ENCODE data around the gene SCIMP.

The SCIMP gene

DNA sequence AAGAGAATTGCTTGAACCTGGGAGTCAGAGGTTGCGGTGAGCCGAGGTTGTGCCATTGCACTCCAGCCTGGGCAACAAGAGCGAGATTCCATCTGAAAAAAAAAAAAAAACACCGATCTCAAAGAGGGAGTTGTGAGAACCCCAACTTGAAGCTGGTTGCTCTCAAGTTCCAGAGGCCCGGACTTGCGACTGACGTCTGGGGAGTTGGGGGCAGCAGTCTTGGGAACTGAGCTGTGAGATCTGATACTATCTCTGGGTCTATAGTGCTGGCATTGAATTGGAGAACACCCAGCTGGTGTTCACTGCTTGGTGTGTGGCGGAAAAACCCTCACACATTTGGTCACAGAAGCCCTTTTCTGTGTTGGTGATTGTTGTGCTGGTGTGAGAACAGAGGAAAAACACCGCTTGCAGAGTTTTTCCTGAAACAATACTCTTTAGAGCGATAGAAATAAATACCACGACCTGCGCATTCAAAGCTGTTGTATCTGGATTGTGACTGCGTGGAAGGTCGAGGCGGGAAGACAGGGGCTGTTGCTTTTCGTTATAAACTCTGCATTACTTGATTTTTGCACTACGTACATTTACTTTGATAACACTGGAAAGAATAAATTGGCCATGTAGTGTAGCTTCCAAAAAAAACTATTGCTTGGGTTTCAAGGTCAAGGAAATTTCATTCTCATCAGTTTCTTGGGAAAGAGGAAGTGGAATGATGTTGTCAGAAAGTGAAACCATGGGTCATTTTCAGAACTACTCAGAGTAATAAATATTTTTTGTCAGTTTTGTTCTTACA lies 8.8 kb downstream of the SCIMP start:
- no peak for TF ChIP-seq SIN3A (IDR thresholded peaks at IDR 0.05; ENCODE audit: borderline replicate concordance, insufficient read depth, low read length)

DNA sequence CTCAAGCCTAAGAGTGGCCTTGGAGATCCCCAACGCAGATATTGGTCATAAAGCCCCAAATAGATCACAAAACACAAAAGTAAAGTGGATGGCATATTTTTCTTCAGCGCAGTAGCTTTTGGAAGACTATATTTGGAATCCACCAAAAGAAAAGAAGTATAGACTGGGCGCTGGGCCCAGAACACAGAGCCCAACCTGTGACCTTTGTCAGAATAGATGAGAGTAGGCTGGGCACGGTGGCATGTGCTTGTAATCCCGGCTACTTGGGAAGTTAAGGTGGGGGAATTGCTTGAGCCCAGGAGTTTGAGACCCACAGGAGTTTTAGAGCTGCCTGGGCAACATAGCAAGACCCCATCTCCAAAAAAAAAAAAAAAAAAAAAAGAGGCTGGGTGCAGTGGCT lies 14.6 kb downstream of the SCIMP start:
- no peak for TF ChIP-seq POLR2AphosphoS5 (IDR thresholded peaks at IDR 0.05; ENCODE audit: low read depth, low read length)
- TF ChIP-seq TAF1 (IDR thresholded peaks at IDR 0.05; ENCODE audit: borderline replicate concordance, insufficient read depth, low read length): no peak
- TF ChIP-seq SIN3A (IDR thresholded peaks at IDR 0.05; ENCODE audit: borderline replicate concordance, insufficient read depth, low read length): no peak
- TF ChIP-seq FOXP2 (optimal IDR thresholded peaks at IDR 0.05; ENCODE audit: borderline replicate concordance, extremely low read depth, extremely low read length, insufficient read depth): no peak
- no peak for TF ChIP-seq REST (IDR thresholded peaks at IDR 0.05; ENCODE audit: insufficient read depth in 1 of 2, low read depth in 2 of 2, low read length in 2 of 2)

DNA sequence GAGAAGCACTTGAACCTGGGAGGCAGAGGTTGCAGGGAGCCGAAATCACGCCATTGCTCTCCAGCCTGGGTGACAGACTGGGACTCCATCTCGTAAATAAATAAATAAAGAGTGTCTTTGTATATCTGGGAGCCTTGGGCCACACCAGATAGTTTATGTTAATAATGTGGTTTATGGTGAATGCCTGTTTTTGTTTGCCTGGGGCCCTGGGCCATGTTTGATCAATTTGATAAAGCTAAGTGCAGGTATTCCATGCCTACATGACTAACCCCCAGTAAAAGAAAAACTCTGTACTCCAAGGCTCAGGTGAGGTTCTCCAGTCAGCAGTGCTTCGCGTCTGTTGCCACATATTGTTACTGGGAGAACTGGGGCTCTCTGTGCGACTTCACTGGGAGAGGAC lies 15.1 kb downstream of the SCIMP start:
- TF ChIP-seq FOXP2 (optimal IDR thresholded peaks at IDR 0.05; ENCODE audit: borderline replicate concordance, extremely low read depth, extremely low read length, insufficient read depth): no peak
- no peak for TF ChIP-seq TAF1 (IDR thresholded peaks at IDR 0.05; ENCODE audit: borderline replicate concordance, insufficient read depth, low read length)
- no peak for TF ChIP-seq POLR2AphosphoS5 (IDR thresholded peaks at IDR 0.05; ENCODE audit: low read depth, low read length)
- TF ChIP-seq REST (IDR thresholded peaks at IDR 0.05; ENCODE audit: insufficient read depth in 1 of 2, low read depth in 2 of 2, low read length in 2 of 2): no peak
- TF ChIP-seq SIN3A (IDR thresholded peaks at IDR 0.05; ENCODE audit: borderline replicate concordance, insufficient read depth, low read length): no peak

DNA sequence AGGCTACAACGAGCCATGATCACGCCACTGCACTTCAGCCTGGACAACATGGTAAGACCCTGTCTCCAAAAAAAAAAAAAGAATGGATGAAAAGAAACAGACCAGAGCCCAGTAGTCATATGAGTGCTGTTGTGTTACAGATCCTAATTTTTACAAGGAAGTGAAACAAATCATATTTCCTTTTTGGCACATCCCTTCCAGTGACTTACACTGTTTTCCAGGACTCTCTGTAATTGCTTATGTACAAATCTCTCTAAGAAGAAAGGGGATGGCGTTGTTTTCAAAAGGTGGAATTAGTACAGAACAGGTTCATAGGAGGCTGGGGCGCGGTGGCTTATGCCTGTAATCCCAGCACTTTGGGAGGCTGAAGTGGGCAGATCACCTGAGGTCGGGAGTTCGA lies 23.2 kb downstream of the SCIMP start:
- no peak for TF ChIP-seq SIN3A (IDR thresholded peaks at IDR 0.05; ENCODE audit: borderline replicate concordance, insufficient read depth, low read length)
- TF ChIP-seq POLR2AphosphoS5 (IDR thresholded peaks at IDR 0.05; ENCODE audit: low read depth, low read length): no peak

DNA sequence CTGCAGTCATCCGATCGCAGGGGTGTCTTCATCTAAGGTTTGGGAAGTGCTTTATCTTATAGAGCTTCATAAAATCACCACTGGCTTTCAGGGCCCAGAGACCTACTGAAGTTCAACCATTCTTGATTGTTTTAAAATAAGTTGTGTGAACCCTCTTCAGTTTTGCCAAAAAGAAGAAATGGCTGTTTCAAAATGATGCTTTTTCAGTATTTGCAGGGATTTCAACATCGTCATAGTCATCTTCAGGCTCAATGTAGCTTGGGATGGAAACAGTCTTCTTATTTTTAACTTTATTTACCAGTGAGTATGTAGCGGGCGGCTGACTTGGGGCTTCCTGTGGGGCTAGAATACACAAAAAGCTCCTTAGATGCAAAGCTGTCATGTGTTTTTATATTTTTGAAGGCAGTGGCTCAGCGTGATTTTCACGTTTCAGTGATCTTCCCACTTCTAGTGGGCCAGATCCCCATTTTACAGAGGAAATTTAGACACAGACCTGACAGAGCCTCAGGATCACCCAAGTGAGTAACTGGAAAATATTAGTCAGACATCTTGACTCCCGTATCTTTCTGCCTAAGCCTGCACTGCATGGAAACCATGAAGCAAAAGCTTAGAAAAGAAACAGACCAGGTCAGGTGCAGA lies 23.9 kb downstream of the SCIMP start:
- TF ChIP-seq REST (IDR thresholded peaks at IDR 0.05; ENCODE audit: insufficient read depth in 1 of 2, low read depth in 2 of 2, low read length in 2 of 2) (no peak), POLR2AphosphoS5 (IDR thresholded peaks at IDR 0.05; ENCODE audit: low read depth, low read length) (no peak), TAF1 (IDR thresholded peaks at IDR 0.05; ENCODE audit: borderline replicate concordance, insufficient read depth, low read length) (no peak)

DNA sequence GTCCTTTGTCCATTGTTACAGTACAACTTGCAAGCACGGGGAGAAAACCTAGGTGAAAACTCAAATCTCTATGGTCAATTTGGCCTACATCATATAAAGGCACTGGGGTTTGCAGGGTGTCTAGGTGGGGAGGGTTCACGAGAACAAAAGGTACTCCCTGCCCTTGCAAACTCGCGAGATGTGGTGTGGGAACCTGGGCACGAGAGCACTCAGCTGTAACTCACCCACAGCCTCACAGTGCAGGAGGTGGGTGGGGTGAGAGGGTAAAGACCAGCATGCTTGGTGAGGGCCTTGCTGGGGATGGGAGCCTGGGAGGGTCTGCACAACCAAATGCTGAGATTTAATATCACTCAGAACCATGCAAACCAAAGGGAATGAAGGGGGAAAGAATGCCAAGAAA lies 24.6 kb downstream of the SCIMP start:
- TF ChIP-seq POLR2AphosphoS5 (IDR thresholded peaks at IDR 0.05; ENCODE audit: low read depth, low read length) (no peak), FOXP2 (optimal IDR thresholded peaks at IDR 0.05; ENCODE audit: borderline replicate concordance, extremely low read depth, extremely low read length, insufficient read depth) (no peak)

DNA sequence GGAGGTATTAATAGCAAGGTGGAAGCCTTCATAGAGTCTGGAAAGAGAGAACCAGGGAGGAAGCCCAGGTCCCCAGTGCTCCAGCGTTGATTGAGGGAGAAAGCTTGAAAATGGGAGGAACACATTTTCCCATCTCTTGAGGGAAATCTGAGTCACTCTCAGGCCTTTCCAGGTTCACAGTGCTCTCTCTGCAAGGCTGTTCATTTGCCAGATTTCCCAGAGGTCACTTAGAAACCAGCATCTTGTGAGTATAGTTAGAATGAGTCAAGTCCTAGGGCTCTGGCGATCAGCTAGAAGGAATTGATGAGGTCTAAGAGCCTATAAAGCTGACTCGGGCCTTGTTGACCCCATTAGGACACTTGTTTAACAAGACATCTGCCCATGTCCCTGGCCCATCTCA lies 25.3 kb downstream of the SCIMP start:
- TF ChIP-seq TAF1 (IDR thresholded peaks at IDR 0.05; ENCODE audit: borderline replicate concordance, insufficient read depth, low read length): no peak
- no peak for TF ChIP-seq FOXP2 (optimal IDR thresholded peaks at IDR 0.05; ENCODE audit: borderline replicate concordance, extremely low read depth, extremely low read length, insufficient read depth)
- no peak for TF ChIP-seq POLR2AphosphoS5 (IDR thresholded peaks at IDR 0.05; ENCODE audit: low read depth, low read length)
